ENCODE measurements around the gene CCNH.

DNA sequence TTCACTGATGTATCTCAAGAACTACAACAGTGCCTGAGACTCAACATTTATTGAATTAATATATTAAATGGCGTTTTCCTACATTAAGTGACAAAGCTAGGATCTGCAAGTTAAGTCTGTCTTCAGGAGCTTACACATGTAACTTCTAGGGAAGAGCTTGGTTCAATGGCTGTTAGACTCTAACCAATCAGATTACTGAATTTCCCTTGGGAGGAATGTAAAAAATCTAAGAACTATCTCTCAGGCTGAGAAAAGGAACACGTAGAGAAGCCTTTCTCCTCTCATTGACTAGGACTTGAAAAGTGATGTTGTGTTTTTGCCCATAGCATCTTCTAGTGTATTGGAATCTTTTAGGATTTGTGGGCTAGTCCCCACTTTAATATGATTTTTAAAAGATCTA is 53.6 kb downstream of the CCNH start:
- TF ChIP-seq, protein P1, sequence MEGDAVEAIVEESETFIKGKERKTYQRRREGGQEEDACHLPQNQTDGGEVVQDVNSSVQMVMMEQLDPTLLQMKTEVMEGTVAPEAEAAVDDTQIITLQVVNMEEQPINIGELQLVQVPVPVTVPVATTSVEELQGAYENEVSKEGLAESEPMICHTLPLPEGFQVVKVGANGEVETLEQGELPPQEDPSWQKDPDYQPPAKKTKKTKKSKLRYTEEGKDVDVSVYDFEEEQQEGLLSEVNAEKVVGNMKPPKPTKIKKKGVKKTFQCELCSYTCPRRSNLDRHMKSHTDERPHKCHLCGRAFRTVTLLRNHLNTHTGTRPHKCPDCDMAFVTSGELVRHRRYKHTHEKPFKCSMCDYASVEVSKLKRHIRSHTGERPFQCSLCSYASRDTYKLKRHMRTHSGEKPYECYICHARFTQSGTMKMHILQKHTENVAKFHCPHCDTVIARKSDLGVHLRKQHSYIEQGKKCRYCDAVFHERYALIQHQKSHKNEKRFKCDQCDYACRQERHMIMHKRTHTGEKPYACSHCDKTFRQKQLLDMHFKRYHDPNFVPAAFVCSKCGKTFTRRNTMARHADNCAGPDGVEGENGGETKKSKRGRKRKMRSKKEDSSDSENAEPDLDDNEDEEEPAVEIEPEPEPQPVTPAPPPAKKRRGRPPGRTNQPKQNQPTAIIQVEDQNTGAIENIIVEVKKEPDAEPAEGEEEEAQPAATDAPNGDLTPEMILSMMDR (IDR thresholded peaks at IDR 0.05; ENCODE audit: insufficient read depth, low read length, poor library complexity, severe bottlenecking), result no peak
- TF ChIP-seq EZH2phosphoT487 (conservative IDR thresholded peaks at IDR 0.05; ENCODE audit: low read length), result no peak
